H1 (cell line): ENCODE results near the gene G6PC3. TPM values are rescaled to one million over a fixed set of nuclear protein-coding genes. Genes with fewer than 3 reads are reported as not detected.

Experiments
- CTCF ChIA-PET: fragments of 300-600 bp; sonication (Branson Sonifier 250); formaldehyde crosslinking; loops from one replicate; lab custom pipeline; 2021; ENCODE audit not compliant: partially characterized antibody; lab: Charles Lee
- POLR2A ChIA-PET: fragments of 300-600 bp; sonication (Branson Sonifier 250); formaldehyde crosslinking; loops from one replicate; lab custom pipeline; 2021; ENCODE audit warnings: inconsistent platforms; ENCODE audit not compliant: partially characterized antibody; lab: Charles Lee
- DNase-seq, 2 experiments: peaks; one replicate each; pipeline versions ENCODE4 v3.0.0 to v3.0.0-alpha.2; 2010 to 2022; ENCODE audit warnings: low spot score in 2 of 2, low read depth in 1 of 2, mixed read lengths in 1 of 2
- FAIRE-seq: peaks from 2 replicates; lab custom pipeline; 2011; peaks lifted over from hg19 to GRCh38; lab: Jason Lieb, UNC
- H2AFZ ChIP-seq: 2 replicates; pipeline ENCODE4 v1.8.1; 2012; ENCODE audit warnings: low read length, inconsistent platforms
- H2AK5ac ChIP-seq: 2 replicates; pipeline ENCODE4 v1.6.1; 2013; ENCODE audit warnings: low read depth, low read length
- H2BK120ac ChIP-seq: replicated peaks from 2 replicates; pipeline ENCODE3; 2013; ENCODE audit warnings: low read depth, low read length, inconsistent platforms
- H2BK12ac ChIP-seq: 2 replicates; pipeline ENCODE4 v1.6.1; 2013; ENCODE audit warnings: low read depth, low read length
- H2BK15ac ChIP-seq: 2 replicates; pipeline ENCODE4 v1.6.1; 2013; ENCODE audit warnings: low read length
- H2BK20ac ChIP-seq: 2 replicates; pipeline ENCODE4 v1.6.1; 2013; ENCODE audit warnings: low read length
- H2BK5ac ChIP-seq: 2 replicates; pipeline ENCODE4 v1.6.1; 2013; ENCODE audit warnings: low read depth, low read length
- H3K14ac ChIP-seq: 2 replicates; pipeline ENCODE4 v1.6.1; 2013; ENCODE audit warnings: inconsistent platforms; ENCODE audit not compliant: insufficient read length
- H3K18ac ChIP-seq: 2 replicates; pipeline ENCODE4 v1.6.1; 2013; ENCODE audit warnings: low read length; ENCODE audit errors: extremely low read depth
- H3K23ac ChIP-seq: 2 replicates; pipeline ENCODE4 v1.6.1; 2013; ENCODE audit warnings: inconsistent platforms; ENCODE audit not compliant: insufficient read length
- H3K23me2 ChIP-seq: 2 replicates; pipeline ENCODE4 v1.6.1; 2013; ENCODE audit warnings: low read depth, low read length
- H3K27ac ChIP-seq: 2 replicates; pipeline ENCODE4 v1.6.1; 2011; ENCODE audit warnings: low read depth, low read length, inconsistent platforms
- H3K27me3 ChIP-seq, 4 experiments: replicated peaks in 1 of 4; 1 replicate in 1 of 4; 2 replicates in 3 of 4; pipeline versions ENCODE4 v1.6.1 to v1.8.1; 2011 to 2013; ENCODE audit warnings: low read length in 3 of 4, mild to moderate bottlenecking in 3 of 4, inconsistent platforms in 2 of 4, mixed read lengths in 2 of 4, moderate library complexity in 1 of 4; ENCODE audit not compliant: control insufficient read depth in 3 of 4, insufficient read depth in 3 of 4; ENCODE audit errors: extremely low read depth in 1 of 4
- H3K36me3 ChIP-seq, 4 experiments: 2 replicates each; pipeline versions ENCODE4 v1.6.1 to v1.8.1; 2011 to 2013; ENCODE audit warnings: mild to moderate bottlenecking in 4 of 4, low read length in 3 of 4, moderate library complexity in 2 of 4, control low read depth in 1 of 4, inconsistent platforms in 1 of 4; ENCODE audit not compliant: insufficient read depth in 4 of 4, control insufficient read depth in 2 of 4
- H3K4ac ChIP-seq: replicated peaks from 2 replicates; pipeline ENCODE3; 2013; ENCODE audit warnings: low read length, low read depth, mixed read lengths, inconsistent platforms; ENCODE audit not compliant: insufficient read length
- H3K4me1 ChIP-seq, 4 experiments: replicated peaks in 1 of 4; 1 replicate in 1 of 4; 2 replicates in 3 of 4; pipeline versions ENCODE4 v1.6.1 to v1.8.1; 2011 to 2013; ENCODE audit warnings: low read length in 3 of 4, inconsistent platforms in 2 of 4, mixed read lengths in 1 of 4; ENCODE audit not compliant: insufficient read depth in 4 of 4, control insufficient read depth in 3 of 4
- H3K4me2 ChIP-seq, 2 experiments: 2 replicates each; pipeline versions ENCODE4 v1.6.1 to v1.8.1; 2011 to 2013; ENCODE audit warnings: low read depth in 2 of 2, low read length in 2 of 2, control low read depth in 1 of 2, inconsistent platforms in 1 of 2, mild to moderate bottlenecking in 1 of 2; ENCODE audit not compliant: insufficient read depth in 1 of 2
- H3K4me3 ChIP-seq, 4 experiments: fragments of 200-600, 300-600 bp in 1 of 4; sonication (generic), shearing (Covaris generic), sonication (Bioruptor Twin) in 1 of 4; 2 replicates each; pipeline versions ENCODE4 v1.5.1 to v1.8.1; 2011 to 2016; ENCODE audit warnings: low read length in 4 of 4, low read depth in 3 of 4, control low read depth in 2 of 4, inconsistent platforms in 2 of 4, mild to moderate bottlenecking in 2 of 4, mixed read lengths in 1 of 4, moderate library complexity in 1 of 4; ENCODE audit not compliant: insufficient read depth in 2 of 4; ENCODE audit errors: extremely low read depth in 1 of 4
- H3K56ac ChIP-seq: replicated peaks from 2 replicates; pipeline ENCODE3; 2013; ENCODE audit warnings: low read depth, mild to moderate bottlenecking, mixed read lengths, low read length, inconsistent platforms; ENCODE audit not compliant: insufficient read length
- H3K79me1 ChIP-seq: 2 replicates; pipeline ENCODE4 v1.6.1; 2013; ENCODE audit warnings: low read depth, low read length, control low read depth
- H3K79me2 ChIP-seq, 2 experiments: 2 replicates each; pipeline versions ENCODE4 v1.6.1 to v1.8.1; 2012 to 2013; ENCODE audit warnings: low read length in 2 of 2, mild to moderate bottlenecking in 2 of 2, inconsistent platforms in 1 of 2; ENCODE audit not compliant: insufficient read depth in 2 of 2, control insufficient read depth in 1 of 2
- H3K9ac ChIP-seq, 4 experiments: replicated peaks in 1 of 4; 1 replicate in 1 of 4; 2 replicates in 3 of 4; pipeline versions ENCODE4 v1.6.1 to v1.8.1; 2011 to 2013; ENCODE audit warnings: low read depth in 3 of 4, low read length in 3 of 4, control low read depth in 2 of 4, mild to moderate bottlenecking in 2 of 4, moderate library complexity in 2 of 4, inconsistent platforms in 1 of 4; ENCODE audit errors: extremely low read depth in 1 of 4
- H3K9me3 ChIP-seq, 2 experiments: 2 replicates each; pipeline versions ENCODE4 v1.6.1 to v1.8.1; 2012 to 2013; ENCODE audit warnings: mild to moderate bottlenecking in 2 of 2, moderate library complexity in 2 of 2, control low read depth in 1 of 2, inconsistent platforms in 1 of 2, low read depth in 1 of 2, low read length in 1 of 2, mixed read lengths in 1 of 2; ENCODE audit not compliant: insufficient read depth in 2 of 2
- H4K20me1 ChIP-seq, 2 experiments: replicated peaks in 1 of 2; 2 replicates each; pipeline versions ENCODE3 to v1.8.1; 2011 to 2013; ENCODE audit warnings: inconsistent platforms in 2 of 2, low read length in 2 of 2, mild to moderate bottlenecking in 1 of 2; ENCODE audit not compliant: insufficient read depth in 2 of 2, control insufficient read depth in 1 of 2
- H4K5ac ChIP-seq: 2 replicates; pipeline ENCODE4 v1.6.1; 2013; ENCODE audit warnings: low read length, low read depth, mixed read lengths, inconsistent platforms; ENCODE audit not compliant: insufficient read length
- H4K8ac ChIP-seq: 2 replicates; pipeline ENCODE4 v1.8.0; 2013; ENCODE audit warnings: mild to moderate bottlenecking, moderate library complexity, low read length, inconsistent platforms; ENCODE audit not compliant: insufficient read depth; ENCODE audit errors: extremely low read depth
- H4K91ac ChIP-seq: replicated peaks from 2 replicates; pipeline ENCODE3; 2013; ENCODE audit warnings: low read length, mixed read lengths, inconsistent platforms; ENCODE audit not compliant: insufficient read length
- CTCF ChIP-seq, 3 experiments: IDR thresholded peaks; 1 replicate in 2 of 3; 2 replicates in 1 of 3; pipeline versions ENCODE4 v1.5.1 to v1.6.1; 2011; ENCODE audit warnings: low read length in 3 of 3, mild to moderate bottlenecking in 3 of 3, inconsistent platforms in 2 of 3, low read depth in 1 of 3, moderate library complexity in 1 of 3; ENCODE audit not compliant: insufficient read depth in 1 of 3; ENCODE audit errors: control extremely low read depth in 1 of 3
- RAD21 ChIP-seq, 2 experiments: IDR thresholded peaks in 1 of 2; conservative IDR thresholded peaks in 1 of 2; 2 replicates each; pipeline ENCODE4 v1.6.1; 2011; ENCODE audit warnings: low read depth in 2 of 2, low read length in 2 of 2, improper control_type of control experiment in 1 of 2, inconsistent platforms in 1 of 2, mild to moderate bottlenecking in 1 of 2, moderate library complexity in 1 of 2
- SP4 ChIP-seq: IDR thresholded peaks from 2 replicates; pipeline ENCODE4 v1.6.1; 2012; ENCODE audit warnings: low read length, inconsistent platforms
- WGBS, 2 experiments: shearing (Covaris generic) in 1 of 2; methylation state at CpG; one replicate each; pipeline versions ENCODE4 v1.1.6 to v1.1.7; 2013 to 2015; ENCODE audit warnings: low lambda C conversion rate in 2 of 2, mixed read lengths in 2 of 2, inconsistent platforms in 1 of 2, low coverage in 1 of 2, missing lambda C conversion rate in 1 of 2; ENCODE audit not compliant: insufficient replicate concordance in 2 of 2, insufficient coverage in 1 of 2, insufficient read length in 1 of 2; ENCODE audit errors: extremely low coverage in 1 of 2, missing lambda C conversion rate in 1 of 2; 5-methylcytosine and 5-hydroxymethylcytosine counted together
- polyA plus RNA-seq, 7 experiments: library from polyadenylated mRNA; depleted of rRNA in 3 of 7; stranded (reverse) in 5 of 7; unstranded in 2 of 7; fragments of >200 nt in 5 of 7; fragments of 200-250 nt in 2 of 7; gene quantifications; 1 replicate in 5 of 7; 2 replicates in 1 of 7; 4 replicates in 1 of 7; pipeline versions ENCODE4 v1.2.1 to v1.2.3, GENCODE V29; 2011 to 2013; ENCODE audit warnings: missing spikeins in 2 of 7, mixed read lengths in 2 of 7
- total RNA-seq: library from RNA; stranded (reverse); fragmentation: NEBNext Ultra II Directional; extraction: Animal tissue kit (Norgen Biotek cat#: 25700); gene quantifications from 2 replicates; pipeline ENCODE4 v1.2.1, GENCODE V29; 2021

G6PC3 gene
- total and polyA plus RNA-seq, 2 of the 8 experiments (the other 6 are each of a cell fraction or from before 2014, with no cell fraction given): 104 to 343 TPM

- no peak overlapping the region for H3K18ac ChIP-seq
- no peak overlapping the region; the same call in 1 of the 2 replicates for H4K8ac ChIP-seq
- H2AK5ac ChIP-seq: no peak overlapping the region
- no peaks in the 10 kb centered on the region for H3K9me3 ChIP-seq
- CTCF ChIA-PET: interaction anchor here (0.6 to 34.4 kb wide), 22 partner anchors 8 to 265 kb away, joined by 3 to 638 read pairs (median 4); partner anchors contain the start of genes ASB16, G6PC3, HDAC5 and LSM12
- no peak overlapping the region for H2AFZ ChIP-seq
- H4K5ac ChIP-seq: no peak overlapping the region
- no peak overlapping the region for H3K4me3 ChIP-seq
- no peak overlapping the region for H3K56ac ChIP-seq
- H3K4ac ChIP-seq: no peak overlapping the region
- no peak overlapping the region for H2BK120ac ChIP-seq
- H2BK5ac ChIP-seq: no peak overlapping the region
- TF ChIP-seq SP4: no peak
- TF ChIP-seq RAD21 (IDR thresholded peaks at IDR 0.05 in 1 of 2, conservative IDR thresholded peaks at IDR 0.05 in 1 of 2; ENCODE audit: low read depth in 2 of 2, low read length in 2 of 2): peak; percentile 39 to 55
- TF ChIP-seq CTCF (IDR thresholded peaks at IDR 0.05; ENCODE audit: control extremely low read depth in 1 of 3, insufficient read depth in 1 of 3, low read depth in 1 of 3, low read length in 3 of 3): peak; percentile 51 to 66 (median 54)
- no peaks in the 10 kb centered on the region for H3K27me3 ChIP-seq
- no peak overlapping the region for H3K23ac ChIP-seq
- H3K27ac ChIP-seq: no peak overlapping the region
- H2BK12ac ChIP-seq: no peak overlapping the region
- WGBS, 2 experiments: 90% methylated on average over 11 of the region's 12 CpGs; no CpG with 5 or more reads in 1 of the 2 experiments
- H3K79me1 ChIP-seq: peaks cover 7% of the 10 kb centered on the region; the same call in 1 of the 2 replicates
- H3K4me2 ChIP-seq: no peak overlapping the region
- peaks cover 5 to 21% (median 20%) of the 10 kb centered on the region in 4 experiments; a peak in 7 of 8 replicates for H3K36me3 ChIP-seq
- no peak overlapping the region for H3K9ac ChIP-seq
- peaks cover 3 to 18% (median 12%) of the 10 kb centered on the region in 4 experiments for H3K4me1 ChIP-seq
- H2BK20ac ChIP-seq: no peak overlapping the region
- H3K14ac ChIP-seq: no peak overlapping the region
- H2BK15ac ChIP-seq: no peak overlapping the region
- DNase-seq (no peak), FAIRE-seq (no peak)
- no peak overlapping the region for H4K91ac ChIP-seq
- no peaks in the 10 kb centered on the region for H3K79me2 ChIP-seq
- POLR2A ChIA-PET: interaction anchor here (0.8 to 5.7 kb wide), 9 partner anchors 8 to 42 kb away, joined by 3 to 33 read pairs (median 3); partner anchors contain the start of genes G6PC3 and LSM12
- peaks cover 4% of the 10 kb centered on the region; the same call in 1 of the 2 replicates for H3K23me2 ChIP-seq
- peaks cover 0 to 11% of the 10 kb centered on the region in 2 experiments for H4K20me1 ChIP-seq
Observed at GRCh38 chr17:44083250-44083849, 12.8 kb downstream of the G6PC3 start.
